ENCODE results near the gene WIZ. TPM values are rescaled to one million over a fixed set of nuclear protein-coding genes. Genes with fewer than 3 reads are reported as not detected.

WIZ gene
- total and polyA plus RNA-seq, 10 of the 15 experiments (the other 5 are each of a cell fraction or from before 2014, with no cell fraction given), result 0.10 to 26.7 (median 2.7) TPM

DNA sequence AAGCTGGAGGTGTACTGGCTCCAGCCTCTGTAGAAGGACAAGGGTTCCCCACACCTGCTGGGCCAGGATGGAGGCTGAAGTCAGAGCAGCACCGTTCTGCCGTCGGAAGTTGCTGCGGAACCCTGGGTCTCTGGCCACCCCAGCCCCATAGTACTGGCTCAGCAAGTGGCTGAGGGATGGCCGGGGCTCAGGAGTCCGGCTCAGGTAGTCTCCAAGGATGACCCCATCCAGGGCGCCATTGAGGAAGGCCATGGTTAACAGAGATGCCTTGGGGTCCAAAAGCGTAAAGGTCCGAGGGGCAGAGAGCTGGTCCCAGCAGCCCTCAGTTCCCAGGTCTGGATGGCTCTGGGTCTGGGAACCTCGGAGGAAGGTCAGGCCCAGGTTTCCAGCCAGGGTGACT lies 25.9 kb upstream of the WIZ start:
- Histone ChIP-seq H2AFZ (ENCODE audit: control insufficient read depth, low read depth, low read length) (no peak overlapping the region), H3K9ac (ENCODE audit: control insufficient read depth, insufficient read depth, low read length) (no peak overlapping the region), H3K9me3 (replicated peaks; ENCODE audit: control insufficient read depth, insufficient read depth, low read length) (no peaks in the 10 kb centered on the region; the same call in 2 of the 3 replicates), H3K27ac (ENCODE audit: control insufficient read depth, insufficient read depth) (no peak overlapping the region), H3K79me2 (ENCODE audit: control insufficient read depth, insufficient read depth, low read length) (no peaks in the 10 kb centered on the region), H3K27me3 (replicated peaks in 1 of 2; ENCODE audit: control insufficient read depth in 2 of 2, insufficient read depth in 2 of 2, low read length in 1 of 2) (no peaks in the 10 kb centered on the region), H3K4me3 (no peak overlapping the region), H3K4me1 (ENCODE audit: control insufficient read depth, insufficient read depth, low read length) (no peaks in the 10 kb centered on the region), H4K20me1 (ENCODE audit: control insufficient read depth, insufficient read depth) (no peaks in the 10 kb centered on the region), H3K4me2 (ENCODE audit: control insufficient read depth, insufficient read depth) (no peak overlapping the region), H3K36me3 (ENCODE audit: control insufficient read depth in 2 of 2, insufficient read depth in 2 of 2, low read length in 1 of 2) (no peaks in the 10 kb centered on the region)
- DNase-seq (ENCODE audit: low read depth, low spot score) (no peak), ATAC-seq (no peak), FAIRE-seq (no peak)
- TF ChIP-seq ZNF24 (IDR thresholded peaks at IDR 0.05) (no peak), ZNF592 (IDR thresholded peaks at IDR 0.05) (no peak), GABPA (IDR thresholded peaks at IDR 0.05; ENCODE audit: low read depth) (no peak), ZNF217 (IDR thresholded peaks at IDR 0.05) (no peak), RBBP5 (conservative IDR thresholded peaks at IDR 0.05) (no peak), ESRRA (IDR thresholded peaks at IDR 0.05; ENCODE audit: low read length) (no peak), TBL1XR1 (IDR thresholded peaks at IDR 0.05; ENCODE audit: low read depth, low read length) (no peak), IKZF1 (conservative IDR thresholded peaks at IDR 0.05) (no peak), POLR2AphosphoS5 (IDR thresholded peaks at IDR 0.05; ENCODE audit: low read length) (no peak), ETV6 (conservative IDR thresholded peaks at IDR 0.05 in 1 of 2, IDR thresholded peaks at IDR 0.05 in 1 of 2; ENCODE audit: borderline replicate concordance in 1 of 2, low read depth in 1 of 2) (no peak)
- TF ChIP-seq, protein P1, sequence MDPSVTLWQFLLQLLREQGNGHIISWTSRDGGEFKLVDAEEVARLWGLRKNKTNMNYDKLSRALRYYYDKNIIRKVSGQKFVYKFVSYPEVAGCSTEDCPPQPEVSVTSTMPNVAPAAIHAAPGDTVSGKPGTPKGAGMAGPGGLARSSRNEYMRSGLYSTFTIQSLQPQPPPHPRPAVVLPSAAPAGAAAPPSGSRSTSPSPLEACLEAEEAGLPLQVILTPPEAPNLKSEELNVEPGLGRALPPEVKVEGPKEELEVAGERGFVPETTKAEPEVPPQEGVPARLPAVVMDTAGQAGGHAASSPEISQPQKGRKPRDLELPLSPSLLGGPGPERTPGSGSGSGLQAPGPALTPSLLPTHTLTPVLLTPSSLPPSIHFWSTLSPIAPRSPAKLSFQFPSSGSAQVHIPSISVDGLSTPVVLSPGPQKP (IDR thresholded peaks at IDR 0.05; ENCODE audit: low read depth, low read length), result no peak
- 94% methylated on average over 10 of the region's 10 CpGs for WGBS (ENCODE audit: insufficient coverage, insufficient replicate concordance, low lambda C conversion rate, missing lambda C conversion rate)
- in situ Hi-C loops (cut with MboI), result no loop called here
- ChIA-PET SMC1A (ENCODE audit: uncharacterized antibody, unreplicated experiment) (no interaction called here), POLR2A (no interaction called here), CTCF (no interaction called here), RAD21 (ENCODE audit: unreplicated experiment) (no interaction called here)
- intact Hi-C loops (cut with micrococcal nuclease; ENCODE audit: unreplicated experiment), result no loop called here
- no TSS peak for BruUV-seq (replicated peaks)
